AML-193 (cell line): ENCODE data around the gene JMY.
"Not testable (repeated sequence)": the region's sequence is repeated elsewhere in the genome, so short reads cannot be mapped to it uniquely, and the experiment has no call there.

ENCODE experiments used
- DNase-seq, 2 experiments: peaks; one replicate each; lab custom pipeline; 2025; lab: John Stamatoyannopoulos, UW

Gene JMY

DNA sequence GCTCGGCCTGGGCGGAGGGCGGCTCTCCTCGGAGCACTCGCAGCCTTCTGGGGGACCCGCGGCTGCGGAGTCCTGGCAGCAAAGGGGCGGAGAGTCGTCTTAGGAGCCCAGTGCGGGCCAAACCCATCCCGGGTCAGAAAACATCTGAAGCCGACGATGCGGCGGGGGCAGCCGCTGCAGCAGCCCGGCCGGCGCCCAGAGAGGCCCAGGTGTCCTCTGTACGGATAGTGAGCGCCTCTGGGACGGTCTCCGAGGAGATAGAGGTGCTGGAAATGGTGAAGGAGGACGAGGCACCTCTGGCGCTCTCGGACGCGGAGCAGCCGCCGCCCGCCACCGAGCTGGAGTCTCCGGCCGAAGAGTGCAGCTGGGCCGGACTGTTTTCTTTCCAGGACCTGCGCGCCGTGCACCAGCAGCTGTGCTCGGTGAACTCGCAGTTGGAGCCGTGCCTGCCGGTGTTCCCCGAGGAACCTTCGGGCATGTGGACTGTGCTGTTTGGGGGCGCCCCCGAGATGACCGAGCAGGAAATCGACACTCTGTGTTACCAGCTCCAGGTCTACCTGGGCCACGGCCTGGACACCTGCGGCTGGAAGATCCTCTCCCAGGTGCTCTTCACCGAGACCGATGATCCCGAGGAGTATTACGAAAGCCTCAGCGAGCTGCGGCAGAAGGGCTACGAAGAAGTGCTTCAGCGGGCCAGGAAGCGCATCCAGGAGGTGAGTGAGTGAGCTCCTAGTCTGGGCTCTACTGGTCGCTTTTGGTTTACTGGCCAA, 1.2 kb downstream of the JMY start:
- no peak for DNase-seq

DNA sequence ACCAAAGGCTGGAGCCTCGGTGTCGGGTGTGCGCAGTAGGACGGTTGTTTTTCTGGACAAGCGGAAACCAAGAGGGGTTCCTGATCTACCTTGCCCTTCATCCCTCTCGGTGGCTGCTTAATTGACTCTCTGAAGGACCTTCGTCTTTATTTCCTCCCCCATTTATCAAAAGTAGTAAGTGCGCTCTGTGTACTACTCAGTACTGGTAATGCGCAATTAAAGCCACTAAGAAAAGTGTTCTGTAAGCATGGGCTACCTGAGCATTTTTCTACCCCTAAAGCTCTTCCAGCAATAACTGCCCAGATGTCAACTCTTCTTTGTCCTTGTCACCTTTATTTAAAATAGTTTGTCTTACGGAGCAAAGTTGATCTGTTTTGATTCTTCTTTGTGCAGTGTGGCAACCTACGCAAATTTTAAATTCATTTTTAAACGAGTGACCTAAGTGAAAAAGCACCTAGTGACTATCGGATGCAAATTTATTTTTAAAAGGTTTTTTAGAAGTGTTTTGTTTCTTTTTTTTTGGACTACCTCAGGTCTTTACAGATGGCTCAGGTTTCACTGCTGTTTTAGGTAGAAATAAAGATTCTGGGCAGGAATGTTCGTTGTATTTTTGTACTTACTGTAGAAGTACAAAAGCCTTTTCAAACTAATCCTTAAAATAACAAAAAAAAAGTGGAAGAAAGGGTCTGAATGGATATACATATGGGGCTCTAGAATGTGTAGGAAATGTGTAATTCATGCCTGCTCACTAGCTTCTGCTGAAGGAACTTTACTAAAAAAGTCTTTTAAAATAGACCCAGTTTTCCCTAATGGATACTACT, 2.0 kb downstream of the JMY start:
- DNase-seq = no peak

DNA sequence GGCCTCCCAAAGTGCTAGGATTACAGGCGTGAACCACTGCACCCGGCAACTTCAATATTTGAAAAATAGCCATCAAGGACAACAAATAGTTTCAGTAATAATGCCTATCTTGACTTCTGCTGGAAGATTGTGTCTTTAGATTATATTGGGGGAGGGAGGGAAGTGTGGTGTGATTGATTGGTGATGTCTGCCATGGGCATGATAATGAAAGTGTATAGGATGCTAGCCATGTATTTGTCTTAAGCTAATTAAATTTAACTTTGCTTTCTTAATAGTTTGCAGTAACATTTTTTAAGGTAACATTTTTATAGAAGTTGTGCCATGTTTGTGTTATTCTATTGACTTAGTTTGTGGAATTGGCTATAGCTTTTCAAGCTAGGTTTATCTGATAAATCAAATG, 4.6 kb downstream of the JMY start:
- DNase-seq = no peak

DNA sequence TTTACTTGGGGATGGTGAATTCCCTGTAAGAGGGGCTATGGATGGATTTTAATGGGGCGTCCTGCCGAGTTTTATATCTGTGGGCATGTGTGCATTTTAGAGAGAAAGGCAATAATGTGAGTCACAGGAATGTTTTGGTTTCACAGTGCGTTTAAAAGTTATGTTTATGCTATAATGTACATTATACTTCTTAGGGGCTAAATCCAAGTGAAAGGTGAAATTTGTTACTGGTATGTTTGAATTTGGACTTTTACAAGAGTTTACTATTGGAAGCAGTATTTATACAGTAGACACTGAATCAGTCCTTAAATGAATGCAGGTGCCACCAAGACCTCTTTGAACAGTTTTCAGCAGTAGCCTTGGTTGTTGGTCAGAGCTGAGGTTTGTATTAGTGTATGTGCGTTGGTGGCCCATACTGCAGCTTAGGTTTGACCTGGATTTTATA, 5.6 kb downstream of the JMY start:
- DNase-seq = no peak

DNA sequence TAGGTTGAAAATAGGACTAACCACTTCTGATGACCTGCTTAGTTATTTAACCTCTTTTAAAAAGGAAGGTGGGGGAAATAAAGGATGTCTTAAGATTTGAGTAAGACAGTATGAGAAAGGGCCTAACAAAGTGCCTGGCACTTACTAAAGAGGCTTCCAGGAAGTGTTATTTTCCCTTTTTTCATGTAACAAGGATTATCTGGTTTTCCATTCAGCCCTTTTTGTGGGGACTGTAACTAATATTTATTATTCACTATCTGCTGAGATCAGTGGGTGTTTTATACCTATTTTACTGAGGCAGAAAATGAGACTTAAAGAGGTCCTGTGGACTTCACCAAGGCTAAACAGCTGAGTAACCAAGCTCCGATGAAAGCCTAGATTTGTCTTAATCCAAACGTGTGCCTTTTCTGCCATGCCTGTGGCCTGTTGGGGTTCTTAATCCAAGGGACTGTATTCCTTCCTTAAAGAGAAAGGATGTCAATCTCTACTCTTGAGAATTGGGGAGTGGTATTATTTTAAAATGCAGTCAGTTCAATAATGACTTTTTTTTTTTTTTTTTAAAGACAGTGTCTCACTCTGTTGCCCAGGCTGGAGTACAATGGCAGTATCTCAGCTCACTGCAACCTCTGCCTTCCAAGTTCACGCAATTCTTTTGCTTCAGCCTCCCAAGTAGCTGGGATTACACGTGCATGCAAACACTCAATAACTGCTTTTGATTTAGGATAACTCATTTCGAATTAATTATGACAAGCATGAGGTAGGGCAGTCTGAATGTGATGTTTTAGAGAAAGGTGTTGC, 6.5 kb downstream of the JMY start:
- no peak for DNase-seq

DNA sequence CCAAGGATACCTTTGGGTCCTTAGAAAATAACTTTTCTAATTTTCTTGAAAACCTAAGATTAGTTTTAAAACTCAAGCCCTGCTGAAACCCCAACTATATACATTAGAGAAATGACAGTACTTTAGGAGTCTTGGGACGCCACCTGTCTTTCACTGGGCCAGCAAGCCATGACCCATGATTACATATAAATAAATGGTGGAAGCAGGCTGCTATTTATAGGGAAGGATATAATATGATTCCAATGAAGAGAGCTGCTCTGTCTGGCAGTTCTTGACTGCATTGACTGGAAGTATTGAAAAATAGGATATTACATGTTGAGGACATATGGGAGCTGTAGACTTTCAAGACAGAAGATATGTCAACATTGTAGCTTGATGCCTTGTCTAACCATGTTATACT, 7.3 kb downstream of the JMY start:
- no peak for DNase-seq

DNA sequence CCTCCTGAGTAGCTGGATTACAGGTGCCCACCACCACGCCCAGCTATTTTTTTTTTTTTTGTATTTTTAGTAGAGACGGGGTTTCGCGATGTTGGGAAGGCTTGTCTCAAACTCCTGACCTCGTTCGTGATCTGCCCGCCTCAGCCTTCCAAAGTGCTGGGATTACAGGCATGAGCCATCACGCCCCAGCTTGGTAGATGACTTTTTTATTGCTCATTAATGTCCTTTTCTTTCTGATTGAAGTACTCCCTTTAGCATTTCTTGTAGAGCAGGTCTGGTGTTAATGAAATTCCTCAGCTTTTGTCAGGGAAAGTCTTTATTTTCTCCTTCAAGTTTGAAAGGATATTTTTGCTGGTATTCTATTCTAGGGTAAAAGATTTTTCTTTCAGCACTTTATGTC, 18.1 kb downstream of the JMY start:
- not testable (repeated sequence) for DNase-seq

DNA sequence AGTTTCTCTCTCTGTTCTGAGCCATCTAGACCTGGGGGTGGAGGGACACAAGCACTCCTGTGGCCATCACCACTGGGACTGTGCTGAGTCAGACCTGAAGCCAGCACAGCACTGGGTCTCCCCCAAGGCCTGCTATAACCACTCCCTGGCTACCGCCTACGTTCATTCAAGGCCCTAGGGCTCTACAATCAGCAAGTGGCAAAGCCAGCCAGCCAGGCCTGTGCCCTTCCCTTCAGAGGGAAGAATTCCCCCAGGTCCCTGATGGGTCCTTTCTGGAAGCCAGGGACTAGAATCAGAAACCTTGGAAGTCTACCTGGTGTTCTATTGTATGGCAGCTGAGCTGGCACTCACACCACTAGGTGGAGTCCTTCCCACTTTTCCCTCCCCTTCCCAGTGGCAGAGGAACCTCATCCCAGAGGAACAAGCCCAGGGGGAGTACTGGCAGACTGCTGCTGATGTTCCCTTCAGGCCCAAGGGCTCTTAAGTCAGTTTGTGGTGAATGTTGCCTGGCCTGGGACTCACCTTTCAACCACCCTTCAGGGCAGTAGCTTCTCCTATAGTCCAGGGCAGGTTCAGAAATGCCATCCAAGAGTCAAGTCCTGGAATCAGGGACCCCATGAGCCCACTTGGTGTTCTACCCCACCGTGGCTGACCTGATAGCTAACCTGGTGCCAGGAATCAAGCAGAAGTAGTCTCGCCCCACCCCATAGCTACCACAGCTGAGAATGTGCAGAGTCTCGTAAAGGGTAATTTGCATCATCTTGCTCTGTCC, 20.0 kb downstream of the JMY start:
- no peak for DNase-seq

DNA sequence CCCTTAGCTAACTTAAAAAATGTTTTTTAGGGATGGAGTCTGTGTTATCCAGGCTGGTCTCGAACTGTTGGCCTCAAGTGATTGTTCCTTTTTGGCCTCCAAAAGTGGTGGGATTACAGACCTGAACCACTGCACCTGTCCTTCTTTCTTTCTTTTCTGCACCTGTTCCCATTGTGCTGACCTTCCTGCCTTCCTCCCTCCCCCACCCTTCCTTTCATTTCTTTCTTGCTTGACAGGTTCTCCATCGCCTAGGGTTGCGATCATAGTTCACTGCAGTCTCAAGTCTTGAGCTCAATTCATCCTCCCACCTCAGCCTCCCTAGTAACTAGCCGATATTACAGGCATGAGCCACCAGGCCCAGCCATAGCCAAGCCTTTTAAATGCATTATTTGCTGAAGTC, 20.6 kb downstream of the JMY start:
- no peak for DNase-seq

DNA sequence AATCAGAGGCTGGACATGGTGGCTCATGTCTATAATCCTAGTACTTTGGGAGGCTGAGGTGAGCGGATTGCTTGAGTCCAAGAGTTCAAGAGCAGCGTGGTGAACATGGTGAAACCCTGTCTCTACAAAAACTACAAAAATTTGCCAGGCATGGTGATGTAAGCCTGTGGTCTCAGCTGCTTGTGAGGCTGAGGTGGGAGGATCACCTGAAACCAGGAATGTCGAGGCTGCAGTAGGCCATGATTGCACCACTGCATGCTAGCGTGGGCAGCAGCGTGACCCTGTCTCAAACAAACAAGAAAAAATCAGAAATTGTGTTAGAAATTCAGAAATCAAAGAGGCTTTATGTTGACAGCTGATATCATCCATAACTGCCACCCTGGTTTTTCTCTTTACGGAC, 21.4 kb downstream of the JMY start:
- DNase-seq = no peak

DNA sequence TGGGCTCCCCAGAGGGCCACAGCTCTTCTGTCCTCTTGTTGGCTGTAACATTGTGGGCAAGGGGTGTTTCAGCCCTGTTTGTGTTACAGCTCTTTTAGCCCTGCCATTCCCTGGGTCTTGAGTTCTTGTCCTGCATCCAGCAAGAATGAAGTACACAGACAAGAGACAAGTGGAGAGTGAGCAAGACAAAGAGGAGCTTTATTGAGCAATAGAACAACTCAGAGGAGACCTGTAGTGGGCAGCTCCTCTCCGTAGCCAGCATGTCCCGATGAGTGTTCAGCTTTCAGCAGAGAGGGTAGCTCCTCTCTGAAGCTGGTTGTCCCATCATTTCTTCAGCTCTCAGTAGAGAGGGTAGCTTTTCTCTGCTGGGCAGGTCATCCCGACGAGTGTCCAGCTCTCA, 22.9 kb downstream of the JMY start:
- DNase-seq = no peak

DNA sequence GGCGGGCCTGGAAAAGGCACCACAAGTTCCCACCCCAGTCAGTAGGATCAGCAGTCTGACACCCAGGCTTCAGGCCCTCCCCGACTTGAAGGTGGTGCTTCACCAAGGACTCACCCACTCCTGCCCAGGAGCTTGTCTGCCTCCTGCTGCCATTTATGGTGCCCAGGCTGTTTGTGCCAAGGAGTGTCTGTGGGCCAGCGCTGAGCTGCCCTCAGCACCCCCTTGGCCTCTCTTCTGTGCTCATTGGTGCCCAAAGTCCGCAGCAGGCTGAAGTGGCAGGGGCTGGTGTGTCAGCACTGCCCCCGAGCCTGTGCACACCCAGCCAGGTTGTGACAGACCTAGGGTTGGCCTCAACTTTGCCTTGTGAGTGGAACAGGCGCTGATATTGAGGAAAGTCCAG, 23.5 kb downstream of the JMY start:
- no peak for DNase-seq

DNA sequence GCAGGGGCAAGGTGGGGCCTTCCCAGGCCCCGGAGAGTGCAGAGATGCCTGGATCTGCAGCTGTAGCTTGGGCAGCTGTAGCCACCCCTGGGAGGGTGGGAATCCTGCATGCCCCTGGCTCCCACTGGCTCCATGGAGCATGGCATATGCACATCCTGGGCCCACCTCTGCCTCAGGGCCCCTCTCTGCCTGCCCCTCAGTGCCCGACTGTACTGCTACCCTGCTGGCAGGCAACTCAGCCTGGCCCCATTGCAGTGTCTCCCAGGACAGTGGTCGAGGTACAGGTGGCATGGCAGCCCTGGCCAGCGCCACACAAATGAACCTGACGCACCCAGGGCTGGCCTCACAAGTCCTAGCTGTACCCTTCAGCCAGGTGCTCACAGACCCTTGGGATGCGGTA, 23.9 kb downstream of the JMY start:
- no peak for DNase-seq

DNA sequence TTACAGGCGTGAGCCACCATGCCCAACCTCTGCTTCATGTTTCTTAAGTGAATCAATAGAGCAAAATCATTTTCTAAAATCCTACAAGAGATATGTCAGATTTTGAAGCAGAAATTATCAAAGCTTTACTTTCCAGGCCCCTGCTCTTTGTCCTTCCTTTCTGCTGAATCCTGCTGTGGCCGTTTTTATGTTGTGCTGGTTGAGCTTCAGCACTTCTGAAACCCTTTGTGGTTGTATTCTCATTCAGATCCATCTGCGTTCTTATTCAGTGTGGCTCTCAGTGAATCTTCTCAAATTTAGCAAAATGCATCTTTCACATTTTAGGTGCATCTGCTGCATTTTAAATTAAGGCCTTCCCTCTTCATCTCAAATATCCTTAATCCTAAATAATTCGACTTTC, 26.0 kb downstream of the JMY start:
- DNase-seq = no peak

DNA sequence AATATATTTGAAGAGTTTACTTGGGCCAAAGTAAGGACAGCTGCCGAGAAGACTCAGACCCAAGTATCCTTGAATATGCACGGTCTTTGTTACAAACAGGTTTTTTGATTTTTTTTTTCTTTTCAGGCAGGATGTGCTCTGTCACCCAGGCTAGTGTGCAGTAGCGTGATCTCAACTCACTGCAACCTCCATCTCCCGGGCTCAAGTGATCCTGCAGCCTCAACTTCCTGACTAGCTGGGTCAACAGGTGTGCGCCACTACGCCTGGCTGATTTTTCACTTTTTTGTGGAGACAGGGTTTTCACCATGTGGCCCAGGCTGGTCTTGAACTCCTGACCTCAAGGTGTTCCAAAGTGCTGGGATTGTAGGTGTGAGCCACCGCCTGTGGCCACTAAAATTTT, 27.4 kb downstream of the JMY start:
- DNase-seq = no peak

DNA sequence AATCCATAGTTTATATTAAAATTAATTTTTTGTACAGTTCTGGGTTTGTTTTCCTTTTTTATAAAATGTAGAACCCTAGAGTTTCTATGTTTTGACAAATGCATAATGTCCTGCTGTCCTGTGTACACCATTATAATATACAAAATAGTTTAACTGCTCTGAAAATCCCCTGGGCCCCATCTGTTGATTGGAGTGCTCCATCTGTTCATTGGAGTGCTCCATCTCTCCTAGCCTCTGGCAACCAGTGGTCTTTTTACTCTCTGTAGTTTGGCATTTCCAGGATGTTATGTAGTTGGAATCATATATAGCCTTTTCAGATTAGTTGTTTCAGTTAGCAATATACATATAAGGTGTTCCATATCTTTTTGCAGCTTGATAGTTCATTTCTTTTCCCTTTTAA, 31.2 kb downstream of the JMY start:
- DNase-seq = no peak

DNA sequence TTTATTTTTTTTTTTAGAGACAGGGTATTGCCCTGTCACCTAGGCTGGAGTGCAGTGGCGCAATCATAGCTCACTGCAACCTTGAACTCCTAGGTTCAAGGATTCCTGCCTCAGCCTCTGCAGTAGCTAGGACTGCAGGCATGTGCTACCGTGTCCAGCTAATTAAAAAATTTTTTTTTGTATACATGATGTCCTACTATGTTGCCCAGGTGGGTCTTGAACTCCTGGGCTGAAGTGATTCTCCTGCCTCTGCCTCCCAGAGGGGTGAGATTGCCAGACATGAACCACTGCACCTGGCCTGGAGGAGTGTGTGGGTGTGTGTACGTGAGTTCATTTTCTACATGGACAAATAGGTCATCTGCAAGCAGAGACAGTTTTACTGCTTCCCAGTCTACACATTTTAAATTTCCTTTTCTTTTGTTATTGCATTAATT, 33.8 kb downstream of the JMY start:
- DNase-seq = no peak

DNA sequence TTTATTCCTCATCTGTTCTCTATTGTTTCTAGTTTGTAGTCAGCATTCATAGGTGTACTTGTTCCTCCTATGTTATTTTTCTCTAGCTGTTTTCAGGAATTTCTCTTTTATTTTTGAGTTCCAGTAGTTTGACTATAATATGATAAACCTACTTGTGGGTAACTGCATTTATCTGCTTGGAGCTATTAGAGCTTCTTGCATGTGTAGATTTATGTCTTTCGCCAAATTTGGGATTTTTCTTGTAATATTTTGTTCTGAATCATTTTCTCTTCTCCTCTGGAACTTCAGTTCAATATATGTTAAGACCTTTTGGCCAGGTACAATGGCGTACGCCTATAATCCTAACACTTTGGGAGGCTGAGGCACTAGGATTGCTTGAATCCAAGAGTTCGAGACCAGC, 37.4 kb downstream of the JMY start:
- no peak for DNase-seq

DNA sequence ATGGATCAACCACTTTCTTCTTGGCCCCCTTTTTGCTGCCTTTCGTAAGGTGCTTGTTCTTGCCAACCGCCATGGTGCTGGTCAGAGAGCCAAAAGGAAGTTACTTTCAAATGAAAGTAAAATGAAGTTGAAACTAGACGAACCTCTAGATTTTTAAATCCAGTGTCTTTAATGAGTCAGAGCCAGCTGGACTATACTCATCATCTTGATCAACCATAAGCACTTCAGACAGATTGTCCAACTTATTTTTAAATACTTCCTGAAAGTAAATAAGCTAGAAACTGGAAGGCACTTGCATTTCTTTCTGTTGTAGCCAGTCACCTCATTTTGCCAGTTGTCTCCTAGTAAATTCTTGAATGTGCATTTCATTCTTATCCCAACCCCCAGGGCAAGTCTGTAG, 48.9 kb downstream of the JMY start:
- no peak for DNase-seq

DNA sequence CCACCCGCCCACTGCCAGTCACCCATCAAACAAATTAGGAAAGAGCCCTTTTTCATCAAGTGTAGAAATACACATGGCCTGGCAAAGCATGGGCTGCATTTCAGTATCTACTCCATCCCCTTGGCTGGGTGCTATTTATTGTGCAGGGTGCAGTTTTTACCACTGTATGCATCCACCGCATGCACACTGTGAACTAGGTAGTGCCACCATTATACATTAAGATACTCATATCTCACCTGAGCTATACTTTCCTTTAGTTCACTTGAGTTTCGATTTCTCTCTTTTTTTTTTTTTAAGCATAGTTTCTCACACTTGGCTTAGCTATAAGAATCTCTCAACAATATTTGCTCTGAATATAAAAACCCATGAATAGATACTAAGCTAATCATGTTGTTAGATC, 49.4 kb downstream of the JMY start:
- DNase-seq = no peak

DNA sequence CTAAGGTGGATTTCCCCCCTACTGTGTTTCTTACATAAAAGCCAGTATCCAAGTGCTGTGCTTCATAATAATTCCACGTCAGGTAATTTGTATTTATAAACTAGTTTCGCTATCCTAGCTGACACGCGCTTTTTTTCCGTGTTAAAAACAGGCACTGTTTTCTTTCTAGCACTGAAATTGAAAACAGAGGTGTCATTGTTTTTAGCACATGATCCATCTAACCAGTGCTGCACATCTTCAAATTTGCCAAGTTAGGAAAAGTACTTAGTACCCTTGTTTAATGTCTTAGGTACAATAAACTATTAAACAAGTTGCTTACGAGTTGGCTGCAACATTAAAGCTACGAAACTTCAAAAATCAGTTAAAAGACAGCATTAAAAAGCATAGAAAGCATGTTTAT, 49.9 kb downstream of the JMY start:
- no peak for DNase-seq

DNA sequence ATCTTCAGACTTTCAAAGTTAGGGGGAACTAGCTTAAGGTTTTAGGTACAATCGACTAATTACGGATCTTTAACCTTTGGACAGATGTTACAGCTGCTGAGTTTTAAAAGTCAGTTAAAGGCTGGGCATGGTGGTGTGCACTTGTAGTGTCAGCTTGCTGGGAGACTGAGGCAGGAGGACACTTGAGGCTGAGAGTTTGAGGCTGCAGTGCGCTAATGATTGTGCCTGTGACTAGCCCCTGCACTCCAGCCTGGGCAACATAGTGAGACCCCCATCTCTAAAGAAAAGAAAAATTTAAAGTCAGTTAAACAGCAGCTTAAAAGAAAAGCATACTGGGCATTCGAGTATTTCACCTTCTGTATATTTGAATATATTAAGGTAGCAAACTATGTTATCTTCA, 51.4 kb downstream of the JMY start:
- DNase-seq = no peak
